Skeletal muscle tissue (tissue), 4 donors: ENCODE results near the gene SGK1. TPM values are rescaled to one million over a fixed set of nuclear protein-coding genes. Genes with fewer than 3 reads are reported as not detected.
A peak's percentile ranks its signal among the peaks of the same experiment; 100 is the strongest.
"Not testable (repeated sequence)": the region's sequence is repeated elsewhere in the genome, so short reads cannot be mapped to it uniquely, and the experiment has no call there.

Experiments
- H3K27ac ChIP-seq: one replicate; pipeline ENCODE4 v1.7.0; 2013; ENCODE audit warnings: mild to moderate bottlenecking, low read depth, low read length, inconsistent platforms
- H3K27me3 ChIP-seq, 3 donors: one replicate each; pipeline ENCODE4 v1.7.0; 2013; ENCODE audit warnings: low read length in 3 of 3; ENCODE audit not compliant: control insufficient read depth in 3 of 3, insufficient read depth in 3 of 3
- H3K36me3 ChIP-seq, 3 donors: one replicate each; pipeline ENCODE4 v1.7.0; 2013; ENCODE audit warnings: low read length in 3 of 3; ENCODE audit not compliant: control insufficient read depth in 3 of 3, insufficient read depth in 3 of 3
- H3K4me1 ChIP-seq, 3 donors: one replicate each; pipeline ENCODE4 v1.7.0; 2013; ENCODE audit warnings: low read length in 3 of 3, mild to moderate bottlenecking in 3 of 3; ENCODE audit not compliant: control insufficient read depth in 3 of 3, insufficient read depth in 3 of 3
- H3K4me3 ChIP-seq, 3 donors: one replicate each; pipeline ENCODE4 v1.7.0; 2013; ENCODE audit warnings: low read length in 3 of 3
- H3K9ac ChIP-seq, 3 donors: one replicate each; pipeline ENCODE4 v1.7.0; 2013; ENCODE audit warnings: low read length in 3 of 3, mild to moderate bottlenecking in 3 of 3, moderate library complexity in 2 of 3, low read depth in 1 of 3
- H3K9me3 ChIP-seq, 3 donors: one replicate each; pipeline ENCODE4 v1.7.0; 2013; ENCODE audit warnings: low read length in 3 of 3; ENCODE audit not compliant: control insufficient read depth in 3 of 3
- total RNA-seq: library from RNA; depleted of rRNA; stranded (reverse); fragments of >200 nt; gene quantifications from one replicate; pipeline ENCODE4 v1.2.3, GENCODE V29; 2014
- donor health status: Osteomylitis.

The SGK1 gene
- total RNA-seq, 1 donor from 2014 or later, result 74.1 TPM

DNA sequence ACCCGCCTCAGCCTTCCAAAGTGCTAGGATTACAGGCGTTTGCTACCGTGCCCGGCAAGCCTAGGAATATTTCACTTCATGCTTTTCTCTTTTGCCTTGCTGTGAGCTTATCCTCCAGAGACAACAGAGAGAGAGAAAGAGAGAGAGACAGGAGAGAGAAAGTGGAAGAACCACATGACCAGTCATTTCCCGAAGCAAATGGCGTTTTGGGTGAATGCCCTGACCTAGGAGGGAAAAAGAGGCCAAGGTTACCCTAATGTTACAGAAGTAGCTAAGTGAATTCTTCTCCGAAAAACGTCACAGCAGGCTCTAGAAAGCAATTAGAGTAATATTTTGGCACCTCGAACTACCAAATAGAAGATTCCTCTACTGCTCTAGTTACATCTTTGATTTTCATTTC, 9.1 kb downstream of the SGK1 start:
- Histone ChIP-seq H3K36me3 (no peaks in the 10 kb centered on the region), H3K9me3 (no peaks in the 10 kb centered on the region), H3K27me3 (no peaks in the 10 kb centered on the region), H3K9ac (no peak overlapping the region), H3K4me1 (peaks cover 0 to 3% (median 0%) of the 10 kb centered on the region in 3 donors), H3K4me3 (no peak overlapping the region), H3K27ac (no peak overlapping the region)

DNA sequence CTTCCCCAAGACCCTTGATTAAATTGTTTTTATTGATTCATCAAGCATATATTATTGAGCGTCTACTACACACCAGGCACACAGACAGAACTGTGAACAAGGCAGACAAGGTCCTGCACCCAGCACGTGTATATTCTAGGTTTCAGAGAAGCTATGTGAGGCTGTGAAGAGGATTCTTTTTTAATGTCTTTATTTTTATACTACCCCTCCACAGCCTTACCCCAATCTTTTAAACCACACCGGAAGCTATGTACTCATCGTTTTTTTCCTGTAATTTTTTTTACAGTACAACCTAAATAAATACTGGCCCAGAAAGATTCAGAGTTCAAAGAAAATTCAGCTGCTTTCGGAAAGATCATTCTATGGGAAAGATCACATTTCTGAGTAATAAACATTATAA, 10.0 kb downstream of the SGK1 start:
- peaks cover 0 to 3% (median 0%) of the 10 kb centered on the region in 3 donors for H3K4me1 ChIP-seq
- H3K27me3 ChIP-seq, result no peaks in the 10 kb centered on the region
- no peaks in the 10 kb centered on the region for H3K36me3 ChIP-seq
- H3K9ac ChIP-seq, result no peak overlapping the region
- no peak overlapping the region for H3K27ac ChIP-seq
- no peak overlapping the region for H3K4me3 ChIP-seq
- H3K9me3 ChIP-seq, result no peaks in the 10 kb centered on the region

DNA sequence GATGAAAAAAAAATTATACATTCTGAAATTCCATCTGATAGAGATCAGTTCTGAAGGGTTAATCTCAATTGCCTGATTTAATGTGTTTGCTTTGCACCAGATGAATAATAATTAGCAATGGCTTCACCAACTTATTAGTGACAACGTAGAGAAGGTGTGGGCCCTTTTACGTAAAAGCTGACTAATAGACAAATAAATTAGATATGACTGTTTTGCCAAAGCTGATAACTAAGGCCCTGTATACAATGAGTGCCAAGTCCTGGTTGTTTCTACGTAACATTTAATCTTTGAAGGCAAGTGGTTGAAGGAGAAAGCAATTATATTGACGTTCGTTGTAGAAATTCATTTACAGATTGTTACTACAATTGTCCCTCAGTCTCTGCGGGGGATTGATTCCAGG, 10.8 kb downstream of the SGK1 start:
- H3K9me3 ChIP-seq, result no peaks in the 10 kb centered on the region
- peaks cover 0 to 3% (median 0%) of the 10 kb centered on the region in 3 donors for H3K4me1 ChIP-seq
- no peaks in the 10 kb centered on the region for H3K27me3 ChIP-seq
- H3K27ac ChIP-seq, result no peak overlapping the region
- H3K9ac ChIP-seq, result no peak overlapping the region
- H3K36me3 ChIP-seq, result no peaks in the 10 kb centered on the region
- no peak overlapping the region for H3K4me3 ChIP-seq

DNA sequence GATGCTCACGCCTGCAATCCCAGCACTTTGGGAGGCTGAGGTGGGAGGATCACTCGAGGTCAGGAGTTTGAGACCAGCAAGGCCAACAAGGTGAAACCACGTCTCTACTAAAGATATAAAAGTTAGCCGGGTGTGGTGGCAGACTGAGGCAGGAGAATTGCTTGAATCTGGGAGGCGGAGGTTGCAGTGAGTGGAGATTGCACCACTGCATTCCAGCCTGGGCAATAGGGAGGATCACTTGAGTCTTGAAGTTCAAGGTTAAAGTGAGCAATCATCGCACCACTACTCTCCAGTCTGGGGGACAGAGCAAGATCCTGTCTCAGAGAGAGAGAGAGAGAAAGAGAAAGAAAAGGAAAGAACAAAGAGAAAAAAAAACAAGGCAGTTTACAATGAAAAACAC, 13.5 kb downstream of the SGK1 start:
- H3K27me3 ChIP-seq, H3K36me3 ChIP-seq, H3K27ac ChIP-seq, H3K9me3 ChIP-seq, H3K9ac ChIP-seq, H3K4me1 ChIP-seq, H3K4me3 ChIP-seq: not testable (repeated sequence)

DNA sequence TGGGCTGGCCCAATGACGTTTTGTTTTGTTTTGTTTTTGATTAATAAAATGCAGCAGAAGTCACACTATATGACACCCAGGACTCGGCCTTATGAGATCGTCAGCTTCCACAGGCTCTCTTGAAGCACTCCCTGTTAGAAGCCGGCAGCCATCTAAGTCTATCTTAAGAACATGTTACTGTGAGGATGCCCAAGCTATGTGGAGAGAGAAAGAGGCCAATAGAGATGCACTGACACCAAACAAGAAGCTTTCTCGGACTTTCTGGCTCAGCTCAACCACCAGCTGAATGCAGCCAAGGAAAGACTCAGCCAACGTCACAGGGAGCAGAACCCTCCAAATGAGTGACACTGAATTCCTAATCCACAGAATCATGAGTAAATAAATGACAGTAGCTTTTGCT, 14.0 kb downstream of the SGK1 start:
- Histone ChIP-seq H3K27ac (no peak overlapping the region), H3K4me1 (no peaks in the 10 kb centered on the region), H3K27me3 (no peaks in the 10 kb centered on the region), H3K9ac (no peak overlapping the region), H3K9me3 (no peaks in the 10 kb centered on the region), H3K36me3 (no peaks in the 10 kb centered on the region), H3K4me3 (no peak overlapping the region)

DNA sequence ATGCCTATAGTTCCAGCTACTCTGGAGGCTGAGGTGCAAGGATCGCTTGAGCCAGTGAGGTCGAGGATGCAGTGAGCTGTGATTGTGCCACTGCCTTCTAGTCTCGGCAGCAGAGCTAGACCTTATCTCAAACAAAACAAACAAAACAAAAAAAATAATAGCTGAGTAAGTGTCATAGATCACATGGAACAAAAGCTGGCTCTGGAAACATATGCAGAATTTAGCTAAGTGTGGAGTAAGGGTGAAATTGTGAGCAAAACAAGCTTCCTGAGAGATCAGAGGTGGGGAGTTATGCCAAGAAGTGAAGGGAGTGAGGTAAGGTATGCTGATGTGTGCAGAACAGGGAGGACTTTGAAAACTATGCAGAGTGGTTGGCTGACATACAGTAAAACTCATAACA, 18.7 kb downstream of the SGK1 start:
- Histone ChIP-seq H3K4me3 (no peak overlapping the region), H3K9me3 (no peaks in the 10 kb centered on the region), H3K36me3 (no peaks in the 10 kb centered on the region), H3K27ac (no peak overlapping the region), H3K4me1 (peaks cover 0 to 8% (median 5%) of the 10 kb centered on the region in 3 donors), H3K27me3 (no peaks in the 10 kb centered on the region), H3K9ac (no peak overlapping the region)

DNA sequence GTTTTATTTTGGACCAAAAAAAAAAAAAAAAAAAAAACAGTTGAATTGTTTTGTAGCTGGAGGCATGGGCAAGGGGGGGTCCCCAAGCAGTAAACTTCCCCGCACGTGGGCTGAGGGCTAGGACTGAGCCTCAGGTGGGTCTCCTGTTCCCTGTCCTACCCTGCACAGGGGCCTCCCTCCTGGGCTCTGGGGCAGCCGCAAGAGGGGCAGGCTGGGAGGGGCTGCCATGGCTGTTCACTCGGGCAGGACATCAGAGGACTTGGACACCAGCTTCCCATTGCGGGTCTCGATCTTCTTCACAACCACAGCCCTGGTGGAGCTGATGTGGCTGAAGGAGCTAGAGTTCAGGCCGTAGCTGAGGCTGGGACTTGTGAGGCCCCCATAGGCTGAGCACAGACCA, 21.1 kb downstream of the SGK1 start:
- Histone ChIP-seq H3K4me3 (no peak overlapping the region), H3K36me3 (no peaks in the 10 kb centered on the region), H3K9me3 (no peaks in the 10 kb centered on the region), H3K9ac (no peak overlapping the region), H3K27ac (no peak overlapping the region), H3K4me1 (peaks cover 0 to 8% (median 5%) of the 10 kb centered on the region in 3 donors), H3K27me3 (no peaks in the 10 kb centered on the region)

DNA sequence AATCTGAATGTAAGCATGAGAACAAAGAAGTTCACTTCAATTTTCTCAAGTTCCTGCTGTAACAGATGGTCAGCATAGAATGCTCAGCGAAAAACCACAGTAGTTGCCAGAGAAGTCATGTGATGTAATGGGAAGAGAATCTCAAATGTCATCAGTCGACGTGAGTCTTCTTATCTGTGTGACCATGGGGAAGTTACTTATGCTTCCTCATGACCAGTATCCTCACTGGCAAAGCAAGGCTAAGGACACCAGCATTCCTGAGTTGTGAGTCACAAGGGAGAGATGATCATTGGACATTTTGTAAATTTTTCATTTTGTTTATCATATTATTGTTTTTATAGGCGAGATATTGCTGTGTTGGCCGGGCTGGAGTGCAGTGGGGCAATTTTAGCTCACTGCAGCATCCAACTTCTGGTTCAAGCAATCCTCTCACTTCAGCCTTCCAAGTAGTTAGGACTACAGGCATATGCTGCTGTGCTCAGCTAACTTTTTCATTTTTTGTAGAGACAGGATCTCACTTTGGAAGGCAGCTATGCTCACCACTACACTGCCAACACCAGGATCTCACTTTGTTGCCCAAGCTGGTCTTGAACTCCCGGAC, 21.9 kb downstream of the SGK1 start:
- peaks cover 0 to 8% (median 5%) of the 10 kb centered on the region in 3 donors for H3K4me1 ChIP-seq
- no peaks in the 10 kb centered on the region for H3K9me3 ChIP-seq
- no peaks in the 10 kb centered on the region for H3K36me3 ChIP-seq
- H3K27me3 ChIP-seq, result no peaks in the 10 kb centered on the region
- H3K4me3 ChIP-seq, result no peak overlapping the region
- H3K27ac ChIP-seq, result peak overlapping the region; percentile 62
- no peak overlapping the region for H3K9ac ChIP-seq

DNA sequence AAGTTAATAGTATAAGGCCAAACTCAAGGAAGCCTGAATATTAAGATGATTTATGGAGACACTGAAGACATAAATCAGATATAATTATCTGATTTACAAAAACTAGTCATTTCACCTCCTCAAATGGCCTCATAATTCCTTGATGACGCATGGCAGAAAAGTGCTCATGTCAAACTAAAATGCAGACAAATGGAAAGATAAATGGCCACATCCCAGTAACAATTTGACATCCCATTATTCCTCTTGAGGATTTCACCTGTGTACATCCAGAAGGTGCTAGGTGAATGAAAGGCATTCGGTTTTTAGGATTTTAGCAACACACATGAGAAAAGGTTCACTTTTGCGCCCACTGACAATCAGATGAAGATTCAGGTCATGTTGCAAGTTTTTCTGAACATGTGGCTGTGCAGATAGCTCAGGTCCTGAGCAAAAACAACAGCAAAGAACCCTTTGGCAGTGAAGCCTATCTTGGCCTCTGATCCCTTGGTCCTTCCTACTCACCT, 24.2 kb downstream of the SGK1 start:
- no peaks in the 10 kb centered on the region for H3K27me3 ChIP-seq
- H3K27ac ChIP-seq, result no peak overlapping the region
- peaks cover 0 to 8% (median 5%) of the 10 kb centered on the region in 3 donors for H3K4me1 ChIP-seq
- H3K9me3 ChIP-seq, result no peaks in the 10 kb centered on the region
- no peaks in the 10 kb centered on the region for H3K36me3 ChIP-seq
- no peak overlapping the region for H3K9ac ChIP-seq
- H3K4me3 ChIP-seq, result no peak overlapping the region

DNA sequence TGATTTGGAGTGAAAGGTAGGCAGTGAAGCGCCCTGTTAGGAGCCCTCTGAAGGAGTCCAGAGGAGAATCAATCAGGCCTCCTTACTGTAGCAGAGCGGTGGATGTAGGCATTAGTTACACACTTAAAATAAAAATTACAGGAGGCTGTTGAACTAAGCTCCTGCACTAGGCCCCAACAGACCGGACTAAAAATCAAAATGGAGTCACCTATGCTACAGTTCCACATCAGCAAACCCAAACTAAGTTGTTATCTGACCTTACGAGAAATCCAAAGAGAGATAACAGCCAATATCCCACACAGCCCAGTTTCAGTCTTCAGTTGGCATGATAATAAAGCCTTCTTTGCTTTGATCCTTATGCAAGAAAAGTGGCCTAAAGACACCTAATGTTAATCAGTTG, 26.8 kb downstream of the SGK1 start:
- H3K9ac ChIP-seq, result no peak overlapping the region
- no peaks in the 10 kb centered on the region for H3K9me3 ChIP-seq
- H3K36me3 ChIP-seq, result no peaks in the 10 kb centered on the region
- H3K4me3 ChIP-seq, result no peak overlapping the region
- no peak overlapping the region for H3K27ac ChIP-seq
- H3K27me3 ChIP-seq, result no peaks in the 10 kb centered on the region
- H3K4me1 ChIP-seq, result peaks cover 0 to 6% (median 2%) of the 10 kb centered on the region in 3 donors
